HG02571 (cell line): ENCODE data around the gene TEP1.
A peak's percentile ranks its signal among the peaks of the same experiment; 100 is the strongest.
"Not testable (repeated sequence)": the region's sequence is repeated elsewhere in the genome, so short reads cannot be mapped to it uniquely, and the experiment has no call there.

Source experiments
- ATAC-seq: cut with Tn5 transposase; IDR thresholded peaks from one replicate; pipeline ENCODE4 v1.9.1; 2021; ENCODE audit warnings: mild to moderate bottlenecking, moderate library complexity; ENCODE audit not compliant: unreplicated experiment

Gene TEP1

DNA sequence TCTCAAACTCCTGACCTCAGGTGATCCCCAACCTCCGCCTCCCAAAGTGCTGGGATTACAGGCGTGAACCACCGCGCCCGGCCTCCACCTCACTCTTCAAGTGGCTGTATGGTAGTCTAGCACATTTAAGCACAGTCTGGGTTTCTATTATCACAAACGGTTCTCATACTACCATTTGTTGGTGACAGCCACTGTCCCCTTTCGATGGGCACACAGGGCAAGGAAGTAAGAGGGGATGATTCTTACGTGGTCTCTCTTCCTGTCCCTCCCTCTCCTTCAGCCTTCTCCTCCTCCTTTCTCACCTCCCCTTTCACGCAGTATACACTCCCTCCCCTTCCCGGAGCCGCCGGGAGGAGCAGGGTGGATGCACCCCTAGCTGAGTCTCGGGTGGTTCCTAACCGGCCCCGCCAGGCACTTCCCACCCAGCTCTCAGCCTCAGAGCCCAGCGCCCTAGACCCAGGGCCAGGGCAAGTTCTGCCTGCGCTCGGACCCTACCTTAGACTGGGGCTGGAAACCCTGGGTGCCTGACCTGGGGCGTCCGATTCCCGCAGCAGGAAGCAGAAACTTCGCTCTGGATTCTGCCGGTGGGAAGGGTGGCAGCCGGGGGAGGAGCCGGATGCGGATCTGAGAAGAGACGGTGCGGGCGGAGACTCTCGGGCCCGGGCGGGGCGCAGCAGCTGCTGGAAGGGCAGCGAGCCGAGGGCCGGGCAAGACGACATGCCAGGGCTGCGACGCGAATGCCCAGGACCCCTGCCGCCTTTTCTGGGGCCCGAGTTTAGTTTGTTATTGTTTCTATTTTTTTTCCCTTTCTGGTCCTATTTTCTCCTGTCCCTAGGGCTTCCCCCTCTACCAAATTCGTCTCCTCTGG, at the start of gene TEP1:
Gene TEP1, minus strand, starts transcription at position 626 of the 868 bp plus-strand sequence. CDS start 5,062 bp downstream, outside the sequence.
- peak; percentile 78 for ATAC-seq

DNA sequence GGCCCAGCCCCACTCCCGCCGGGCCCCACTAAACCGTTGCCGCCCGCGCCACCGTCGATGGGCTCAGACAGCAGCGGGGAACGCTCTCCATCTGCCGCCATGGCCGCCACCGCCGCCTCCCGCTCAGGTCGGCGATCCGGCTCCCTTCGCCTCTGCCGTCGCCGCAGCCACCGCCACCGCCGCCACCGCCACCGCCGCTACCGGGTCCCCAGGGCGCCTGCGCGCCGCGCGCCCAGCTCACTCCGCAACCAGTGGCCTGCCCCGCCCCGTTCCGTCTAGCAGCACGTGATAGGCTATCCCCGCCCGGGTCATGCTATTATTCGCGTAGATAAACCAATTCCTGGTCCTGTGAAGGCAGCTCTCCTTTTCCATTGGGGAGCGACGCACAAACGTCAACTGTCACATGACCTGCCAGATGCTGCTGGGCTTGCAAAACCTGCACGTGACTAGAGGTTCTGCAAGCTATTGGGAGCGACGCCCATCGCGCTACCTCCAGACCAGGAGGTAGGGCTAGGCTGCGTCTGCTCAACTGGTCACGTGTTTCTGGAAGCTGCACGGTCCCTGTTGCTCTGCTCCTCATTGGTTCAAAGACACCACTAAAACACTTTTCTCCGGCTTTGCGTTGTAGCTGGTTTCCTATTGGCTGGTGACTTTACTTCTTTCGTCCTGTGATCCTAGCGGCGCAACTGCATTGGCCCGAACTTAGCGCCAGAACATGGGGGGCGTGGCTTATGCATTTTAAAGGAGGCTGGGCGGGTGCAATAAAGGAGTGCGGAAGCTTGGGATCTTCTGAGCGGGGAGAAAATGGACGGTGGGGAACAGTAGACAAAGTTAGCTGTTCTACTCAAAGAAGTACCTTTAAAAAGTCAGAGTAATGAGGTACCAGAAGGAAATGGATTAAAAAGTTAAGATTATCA, 48.2 kb upstream of the TEP1 start, which contains the start of gene PIP4P1:
Gene PIP4P1, minus strand, starts transcription at position 210 of the 917 bp plus-strand sequence. Its CDS starts 109 bp downstream, at position 101.
- ATAC-seq: peak; percentile 92

DNA sequence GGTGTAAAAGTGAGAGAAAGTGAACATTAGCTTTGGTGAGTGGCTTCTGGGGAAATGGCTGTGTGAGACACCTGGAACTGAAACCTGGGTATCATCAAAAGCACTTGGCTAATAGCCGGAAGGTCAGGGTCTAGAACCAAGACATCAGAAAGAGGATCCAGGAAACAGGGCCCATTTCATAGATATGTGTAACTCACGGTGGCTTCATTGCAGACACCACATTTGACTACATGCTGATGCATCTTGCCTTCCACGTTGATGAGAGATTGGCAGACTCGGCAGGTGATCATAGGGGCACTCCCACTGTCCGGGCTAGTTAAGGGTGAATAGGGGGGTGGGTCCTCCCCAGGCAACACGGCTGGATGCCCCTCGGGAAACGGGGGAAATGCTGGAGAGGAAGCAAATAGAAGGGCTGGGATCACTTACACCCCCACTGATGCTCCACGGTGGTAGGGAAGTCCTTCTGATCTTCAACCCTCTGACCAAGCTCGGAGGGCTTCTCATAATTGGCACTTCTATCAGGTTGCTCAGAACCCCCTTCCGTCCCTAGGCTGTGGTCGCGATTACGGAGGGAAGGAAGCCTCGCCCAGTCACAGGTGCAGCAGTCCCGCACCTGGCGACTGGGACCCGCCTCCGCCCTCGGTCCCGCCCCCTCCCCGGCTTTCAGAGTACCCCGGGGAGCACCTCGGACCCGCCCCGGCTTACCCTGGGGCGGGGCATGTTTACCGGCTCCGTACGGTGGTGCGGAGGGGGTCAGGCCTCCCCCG, 47.3 kb upstream of the TEP1 start:
- peak; percentile 6 for ATAC-seq

DNA sequence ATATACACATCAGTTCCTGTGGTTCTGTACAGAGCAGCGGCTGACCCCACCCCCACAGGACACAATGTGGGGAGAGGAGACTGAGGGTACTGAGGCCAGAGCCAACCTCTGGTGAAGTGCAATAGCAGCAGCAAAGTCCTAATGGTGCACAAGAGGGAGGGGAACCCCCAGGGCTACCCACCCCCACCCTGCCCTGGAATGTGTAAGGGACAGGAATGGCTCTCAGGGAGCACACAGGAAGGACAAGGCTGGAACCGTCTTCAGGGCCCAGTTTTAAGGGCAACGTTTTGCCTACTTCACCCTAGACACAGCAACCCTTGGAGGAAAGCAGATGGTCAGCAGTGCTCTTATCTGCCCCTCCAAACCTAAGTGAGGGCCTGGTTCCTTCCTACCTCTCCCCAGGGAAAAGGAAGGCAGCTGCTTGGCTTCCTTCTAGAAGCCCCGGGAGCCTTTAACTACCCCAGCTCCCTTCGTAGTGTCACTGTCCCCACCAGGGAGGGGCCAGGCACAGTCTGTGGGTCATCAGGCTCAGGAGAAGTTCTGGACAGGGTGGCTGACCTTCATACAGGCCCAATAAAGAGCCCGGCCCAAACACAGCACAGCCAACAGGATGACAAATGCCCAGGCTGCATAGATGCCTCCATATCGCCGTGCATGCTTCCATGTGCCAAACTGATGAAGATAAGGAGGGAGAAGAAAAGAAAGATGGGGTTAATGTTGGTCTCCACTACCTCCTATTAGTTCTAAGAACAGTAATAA, 44.9 kb upstream of the TEP1 start:
- ATAC-seq: no peak

DNA sequence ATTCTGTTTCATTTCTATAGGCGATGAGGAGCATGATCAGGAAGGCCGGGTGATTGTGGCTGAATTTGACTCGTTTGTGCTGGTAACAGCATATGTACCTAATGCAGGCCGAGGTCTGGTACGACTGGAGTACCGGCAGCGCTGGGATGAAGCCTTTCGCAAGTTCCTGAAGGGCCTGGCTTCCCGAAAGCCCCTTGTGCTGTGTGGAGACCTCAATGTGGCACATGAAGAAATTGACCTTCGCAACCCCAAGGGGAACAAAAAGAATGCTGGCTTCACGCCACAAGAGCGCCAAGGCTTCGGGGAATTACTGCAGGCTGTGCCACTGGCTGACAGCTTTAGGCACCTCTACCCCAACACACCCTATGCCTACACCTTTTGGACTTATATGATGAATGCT, 43.7 kb upstream of the TEP1 start:
- no peak for ATAC-seq

DNA sequence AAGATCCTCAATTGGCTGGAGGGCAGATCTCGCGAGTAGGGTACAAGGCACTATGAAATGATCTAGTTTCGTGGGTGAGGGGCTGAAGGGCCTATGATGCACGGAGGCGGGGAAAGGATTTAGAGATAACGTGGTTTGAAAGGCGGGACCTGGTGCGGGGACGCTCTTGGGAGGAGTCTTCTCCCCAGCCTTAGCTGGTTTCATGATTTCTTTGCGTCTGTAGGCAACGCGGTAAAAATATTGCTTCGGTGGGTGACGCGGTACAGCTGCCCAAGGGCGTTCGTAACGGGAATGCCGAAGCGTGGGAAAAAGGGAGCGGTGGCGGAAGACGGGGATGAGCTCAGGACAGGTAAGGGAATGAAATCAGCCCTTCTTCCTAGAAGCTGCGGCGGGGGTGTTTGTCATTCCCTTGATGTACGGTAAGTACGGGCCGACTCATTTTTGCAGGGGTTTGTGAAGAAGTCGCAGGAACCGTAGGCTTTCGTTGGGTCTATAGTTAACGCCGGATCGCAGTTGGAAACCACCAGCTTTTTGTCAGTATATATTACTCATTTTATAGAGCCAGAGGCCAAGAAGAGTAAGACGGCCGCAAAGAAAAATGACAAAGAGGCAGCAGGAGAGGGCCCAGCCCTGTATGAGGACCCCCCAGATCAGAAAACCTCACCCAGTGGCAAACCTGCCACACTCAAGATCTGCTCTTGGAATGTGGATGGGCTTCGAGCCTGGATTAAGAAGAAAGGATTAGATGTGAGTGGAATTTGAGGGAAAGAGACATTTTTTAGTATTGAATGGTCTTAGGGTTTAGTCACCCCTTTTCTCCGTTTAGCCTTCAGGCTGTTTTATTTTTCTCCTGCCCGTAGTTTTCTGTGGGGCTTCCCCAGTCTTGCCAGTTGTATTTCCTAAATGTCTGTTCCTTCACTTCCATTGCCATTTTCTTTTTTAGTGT, 42.3 kb upstream of the TEP1 start:
- peak; percentile 47 for ATAC-seq

DNA sequence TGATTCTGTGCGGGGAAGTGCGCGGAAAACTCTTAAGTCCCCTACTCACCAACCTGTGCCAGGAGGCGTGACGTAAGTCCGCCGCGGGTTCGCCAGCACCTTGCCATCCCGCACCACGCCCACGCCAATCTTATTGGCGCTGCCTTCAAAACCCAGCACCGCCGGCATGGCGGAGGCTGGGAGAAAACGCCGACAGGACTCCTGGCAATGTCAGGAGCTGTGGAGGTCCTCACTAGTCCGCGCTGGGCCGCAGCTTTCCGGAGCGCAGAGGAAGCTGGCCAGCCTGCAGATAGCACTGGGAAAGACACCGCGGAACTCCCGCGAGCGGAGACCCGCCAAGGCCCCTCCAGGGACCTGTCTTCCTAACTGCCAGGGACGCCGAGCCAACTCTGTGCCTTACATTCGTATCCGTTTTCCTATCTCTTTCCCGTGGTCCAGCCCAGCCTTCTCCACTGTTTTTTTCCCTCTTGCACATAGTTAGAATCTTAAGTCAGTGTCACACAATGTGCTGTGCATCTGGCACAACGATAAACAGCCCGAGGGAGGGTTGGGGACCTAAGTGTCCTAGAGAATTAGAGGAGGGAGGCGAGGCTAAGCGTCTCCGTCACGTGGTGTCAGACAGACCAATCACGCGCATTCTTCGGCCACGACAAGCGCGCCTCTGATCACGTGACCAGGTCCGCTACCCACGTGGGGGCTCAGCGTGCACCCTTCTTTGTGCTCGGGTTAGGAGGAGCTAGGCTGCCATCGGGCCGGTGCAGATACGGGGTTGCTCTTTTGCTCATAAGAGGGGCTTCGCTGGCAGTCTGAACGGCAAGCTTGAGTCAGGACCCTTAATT, 41.4 kb upstream of the TEP1 start, which contains the start of the genes APEX1 and OSGEP:
Gene APEX1, plus strand, starts transcription at position 711 of the 839 bp plus-strand sequence. CDS start 420 bp downstream, outside the sequence.
Gene OSGEP, minus strand, starts transcription at position 297 of the 839 bp plus-strand sequence. Its CDS starts 129 bp downstream, at position 168.
- peak; percentile 87 for ATAC-seq

DNA sequence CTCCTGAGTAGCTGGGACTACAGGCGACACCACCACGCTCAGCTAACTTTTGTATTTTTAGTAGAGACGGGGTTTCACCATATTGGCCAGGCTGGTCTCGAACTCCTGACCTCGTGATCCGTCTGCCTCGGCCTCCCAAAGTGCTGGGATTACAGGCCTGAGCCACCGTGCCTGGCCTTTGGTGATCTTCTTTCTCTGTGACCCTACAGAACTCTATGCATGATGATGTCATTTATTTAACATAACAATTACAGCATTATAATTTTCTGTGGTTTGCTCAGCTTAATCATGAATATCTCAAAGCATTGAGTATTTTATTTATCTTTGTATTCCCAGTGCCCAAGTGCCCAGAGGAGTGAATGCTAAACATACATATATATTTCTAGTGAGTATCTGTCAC, 39.5 kb upstream of the TEP1 start:
- ATAC-seq: not testable (repeated sequence)

DNA sequence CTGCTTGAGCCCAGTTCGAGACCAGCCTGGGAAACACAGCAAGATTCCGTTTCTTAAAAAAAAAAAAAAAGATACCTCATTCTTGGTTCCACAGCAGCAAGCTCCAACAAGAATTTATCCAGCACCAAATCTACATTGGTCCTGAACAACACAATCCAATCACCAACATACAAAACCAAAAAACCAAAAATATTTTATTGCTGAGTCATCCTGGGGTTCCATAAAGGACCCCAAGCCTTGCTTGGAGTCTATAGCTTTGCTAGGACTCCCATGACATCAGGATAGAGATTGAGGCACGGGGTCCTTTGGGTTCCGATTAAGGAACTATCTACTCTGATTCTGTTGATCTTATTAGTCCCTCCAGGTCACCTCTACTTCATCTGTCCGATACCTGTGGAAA, 33.6 kb upstream of the TEP1 start:
- ATAC-seq: no peak

DNA sequence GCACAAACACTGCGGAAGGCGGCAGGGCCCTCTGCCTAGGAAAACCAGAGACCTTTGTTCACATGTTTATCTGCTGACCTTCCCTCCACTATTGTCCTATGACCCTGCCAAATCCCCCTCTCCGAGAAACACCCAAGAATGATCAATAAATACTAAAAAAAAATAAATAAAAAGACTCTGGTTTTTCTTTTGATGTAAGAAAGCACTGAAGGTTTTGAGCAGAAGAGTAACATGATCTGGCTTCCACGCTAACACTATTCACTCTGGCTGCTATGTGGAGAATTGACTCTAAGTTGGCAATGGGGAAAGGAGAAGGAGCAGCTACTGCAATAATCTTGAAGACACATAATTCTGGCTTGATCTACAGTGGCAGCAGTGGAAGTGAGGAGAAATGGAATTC, 30.3 kb upstream of the TEP1 start:
- ATAC-seq: not testable (repeated sequence)

DNA sequence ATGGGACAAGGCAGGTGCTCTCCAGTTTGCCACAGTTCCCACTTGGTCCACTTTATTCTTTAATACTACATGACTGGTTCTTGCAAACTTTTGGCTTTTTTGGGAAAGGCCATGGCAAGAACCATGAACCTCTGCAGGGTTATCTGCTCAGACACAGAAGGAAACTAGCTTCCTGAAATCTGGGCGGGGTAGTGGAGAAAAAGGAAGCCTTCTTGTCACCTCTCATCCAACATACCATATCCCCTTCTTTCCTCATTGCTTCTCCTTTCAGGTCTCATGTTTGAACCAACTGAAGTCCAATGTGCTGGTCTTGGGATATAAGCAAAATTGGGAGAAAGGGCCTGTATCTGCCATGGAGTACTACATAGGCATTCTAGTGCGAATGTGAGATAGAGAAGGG, 28.2 kb upstream of the TEP1 start:
- ATAC-seq: no peak

DNA sequence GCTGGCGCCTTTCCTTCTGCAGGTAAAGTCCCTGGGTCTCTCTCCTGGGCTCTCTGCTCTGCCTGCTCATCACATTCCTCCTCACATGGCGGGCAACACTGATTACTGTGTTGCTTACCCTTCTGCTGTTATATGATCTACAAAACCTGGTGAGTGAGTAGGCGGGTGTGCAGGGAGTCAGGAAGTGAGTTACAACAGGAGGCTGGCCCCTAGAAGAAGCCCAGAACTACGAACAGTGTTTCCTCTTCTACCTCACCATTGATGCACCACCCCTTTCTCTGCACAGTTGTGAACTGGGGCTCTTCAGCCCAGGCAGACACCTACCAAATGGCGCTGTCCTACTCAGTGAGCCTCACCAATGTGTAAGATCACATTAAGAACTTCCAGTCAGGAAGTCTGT, 27.6 kb upstream of the TEP1 start:
- ATAC-seq: no peak

DNA sequence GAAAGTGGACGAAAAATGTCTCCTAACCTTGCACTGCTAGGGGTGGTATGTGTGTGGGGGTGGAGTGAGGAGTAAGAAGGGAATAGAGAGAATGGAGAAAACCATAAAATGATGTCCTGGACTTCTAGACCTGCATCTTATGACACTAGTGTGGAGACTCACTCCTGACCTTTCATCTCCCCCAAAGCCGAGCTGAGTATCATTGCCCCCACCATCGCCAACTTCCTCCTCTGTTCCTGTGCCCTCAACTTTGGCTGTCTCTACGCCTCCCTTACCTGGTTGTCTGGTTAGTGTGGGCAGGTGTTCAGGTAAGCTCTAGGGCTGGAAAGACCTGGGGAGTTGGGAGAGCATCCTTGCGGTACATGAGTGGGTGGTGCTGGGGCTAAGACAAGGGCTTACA, 27.2 kb upstream of the TEP1 start:
- ATAC-seq: no peak

DNA sequence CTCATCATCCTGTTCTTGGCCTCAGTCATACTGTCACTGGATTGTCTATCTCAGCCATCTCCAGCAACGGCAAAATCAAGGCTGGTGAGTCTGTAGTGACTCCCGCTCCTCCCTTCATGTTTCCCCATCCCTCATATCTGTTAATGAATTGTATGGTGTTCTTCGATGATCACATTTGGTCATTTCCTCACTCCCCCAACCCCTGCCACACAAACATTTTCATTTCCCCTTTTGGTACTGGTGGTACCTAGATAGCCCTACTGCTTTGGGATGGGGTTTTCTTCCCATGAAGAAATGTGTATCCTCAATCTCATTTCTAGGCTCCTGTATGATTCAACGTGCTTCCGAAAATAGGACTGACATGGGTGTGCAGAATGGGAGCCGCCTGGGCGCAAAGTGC, 25.4 kb upstream of the TEP1 start:
- no peak for ATAC-seq

DNA sequence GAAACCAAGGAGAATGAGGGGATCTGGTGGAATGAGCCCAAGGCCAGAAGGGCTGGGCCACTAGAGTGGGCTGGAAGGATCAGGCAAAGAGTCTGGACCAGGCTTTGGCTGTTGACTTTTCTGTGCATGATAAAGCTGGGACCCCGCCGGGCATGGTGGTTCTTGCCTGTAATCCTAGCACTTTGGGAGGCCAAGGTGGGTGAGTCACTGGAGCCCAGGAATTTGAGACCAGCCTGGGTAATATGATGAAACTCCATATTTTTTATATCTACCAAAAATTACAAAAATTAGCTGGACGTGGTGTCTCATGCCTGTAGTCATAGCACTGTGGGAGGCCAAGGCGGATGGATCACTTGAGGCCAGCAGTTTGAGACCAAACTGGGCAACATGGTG, 23.1 kb upstream of the TEP1 start:
- no peak for ATAC-seq

DNA sequence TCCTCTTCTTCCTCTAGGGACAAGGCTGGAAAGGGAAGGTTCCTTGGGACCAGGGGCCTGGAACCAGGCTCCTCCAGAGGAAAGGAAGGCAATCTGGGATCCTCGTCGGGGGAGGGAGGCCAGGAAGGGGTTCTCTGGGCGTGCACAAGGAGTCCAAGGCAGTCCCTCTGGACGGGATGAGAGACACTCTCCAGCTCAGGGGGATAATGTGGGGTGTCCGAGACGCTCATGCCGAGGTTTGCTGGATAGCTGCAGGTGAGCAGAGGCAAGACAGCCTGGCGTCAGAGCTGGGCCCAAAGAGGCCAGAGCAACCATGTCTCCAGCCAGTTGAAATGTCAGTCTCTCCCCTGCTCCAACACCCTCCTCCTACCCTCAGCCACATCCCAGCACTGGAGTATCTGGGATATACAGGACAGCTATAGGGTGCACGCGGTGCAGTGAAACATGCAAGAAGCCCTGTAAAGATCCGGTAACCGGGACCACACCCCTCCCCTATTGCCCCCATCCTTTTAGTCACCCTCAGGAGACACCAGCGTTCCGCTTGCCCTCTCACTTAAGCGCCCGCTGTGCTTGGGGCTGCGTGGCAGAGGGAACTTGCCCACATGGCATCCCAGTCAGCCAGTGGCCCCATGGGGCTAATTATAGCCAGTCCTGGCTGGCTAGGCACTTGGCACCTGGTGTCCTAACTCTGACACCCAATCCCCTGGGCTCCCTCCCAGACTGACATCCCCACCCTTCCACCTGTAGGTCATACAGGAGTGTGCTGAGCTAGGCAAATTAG, 22.5 kb upstream of the TEP1 start, which contains the start of gene KLHL33:
Gene KLHL33, minus strand, starts transcription at position 585 of the 781 bp plus-strand sequence. Its CDS starts 355 bp downstream, at position 230.
- no peak for ATAC-seq
